Measurements from ENCODE around the gene ATE1.

- no peak for TF ChIP-seq CTCF (IDR thresholded peaks at IDR 0.05; ENCODE audit: low read depth, low read length)
- TF ChIP-seq POLR2A (IDR thresholded peaks at IDR 0.05; ENCODE audit: extremely low read depth, insufficient read length): no peak
- TF ChIP-seq MAX (IDR thresholded peaks at IDR 0.05; ENCODE audit: low read depth, low read length): no peak
- TF ChIP-seq MYC (IDR thresholded peaks at IDR 0.05; ENCODE audit: low read depth, low read length): no peak
Observed at GRCh38 chr10:121710971-121711370, 216.9 kb downstream of the ATE1 start.
